Measurements from ENCODE around the gene STEAP3.
A peak's percentile ranks its signal among the peaks of the same experiment; 100 is the strongest.

STEAP3 gene

GRCh38 chr2:119223521-119224390 is at the start of gene STEAP3:
Gene STEAP3, plus strand, starts transcription at chr2:119223834. Its CDS starts 7,179 bp downstream, at chr2:119231013.
- no peak for DNase-seq

DNA sequence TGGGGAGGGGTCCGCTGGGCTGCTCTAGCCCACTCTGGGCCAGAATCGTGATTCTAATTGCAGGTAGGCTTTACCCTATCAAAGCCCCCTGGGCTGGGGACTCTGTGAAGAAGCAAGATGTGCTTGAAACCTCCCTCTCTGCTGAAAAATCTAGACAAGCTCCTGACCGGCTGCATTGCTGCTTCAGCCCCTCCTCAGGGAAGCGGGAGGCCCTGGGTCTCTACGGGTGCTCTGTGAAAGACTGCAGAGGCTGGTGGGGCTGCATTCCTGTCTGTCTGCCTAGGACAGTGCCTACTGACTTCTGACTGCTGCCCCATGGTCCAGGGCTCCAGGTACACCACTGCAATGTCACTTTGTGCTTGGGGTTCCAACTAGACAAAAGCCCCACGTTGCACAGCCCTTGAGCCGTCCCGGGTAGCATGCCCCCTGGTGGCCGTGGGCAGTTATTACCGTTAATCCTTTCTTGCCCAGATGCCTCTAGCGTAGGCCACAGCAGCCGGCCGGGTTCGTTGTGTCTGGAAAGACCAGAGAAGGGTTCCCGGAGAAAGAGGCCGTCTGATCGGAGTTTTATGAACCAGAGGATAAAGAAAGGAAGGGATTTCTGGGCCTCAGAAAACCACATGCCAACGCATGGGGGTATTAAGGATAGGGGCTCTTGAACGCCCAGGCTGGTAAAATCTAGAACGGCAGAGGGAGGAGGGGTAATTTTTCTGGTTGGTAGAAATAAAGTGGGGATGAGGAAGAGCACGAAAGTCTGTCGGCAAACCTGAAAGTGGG is 49.2 kb upstream of the STEAP3 start:
- DNase-seq = no peak

GRCh38 chr2:119174993-119175347 is 48.7 kb upstream of the STEAP3 start:
- DNase-seq = no peak

GRCh38 chr2:119175517-119175916 is 48.1 kb upstream of the STEAP3 start:
- DNase-seq = no peak

DNA sequence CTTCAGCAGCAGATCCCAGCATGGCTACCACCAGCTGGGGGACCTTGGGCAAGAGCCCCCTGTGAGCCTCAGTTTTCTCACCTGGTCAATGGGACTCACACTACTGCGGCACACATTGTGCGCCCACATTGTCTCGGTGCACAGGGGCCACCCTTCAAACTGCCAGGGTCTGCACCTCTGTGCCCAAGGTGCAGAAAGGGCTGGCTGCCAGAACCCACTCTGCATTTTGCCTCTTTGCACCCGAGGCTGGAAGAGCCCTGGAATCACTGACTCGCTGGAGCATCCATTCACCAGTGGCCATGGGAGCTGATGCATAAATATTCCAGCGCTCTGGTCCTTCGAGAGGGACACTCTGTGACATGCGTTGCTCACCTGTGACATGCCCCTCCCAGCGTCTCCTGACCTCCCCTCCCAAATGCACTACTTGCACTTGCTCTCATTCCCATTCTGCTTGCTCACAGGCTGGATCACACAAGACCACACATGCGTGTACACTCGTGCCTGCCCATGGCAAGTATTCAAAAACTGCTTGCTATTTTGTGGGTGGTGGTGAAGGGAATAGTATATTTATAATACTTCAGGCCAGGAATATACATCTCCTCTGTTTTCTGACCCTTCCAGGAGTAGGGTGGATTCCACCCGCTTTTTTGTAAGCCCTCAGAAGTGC is 46.3 kb upstream of the STEAP3 start:
- DNase-seq = no peak

GRCh38 chr2:119177838-119178190 is 45.8 kb upstream of the STEAP3 start:
- no peak for DNase-seq

DNA sequence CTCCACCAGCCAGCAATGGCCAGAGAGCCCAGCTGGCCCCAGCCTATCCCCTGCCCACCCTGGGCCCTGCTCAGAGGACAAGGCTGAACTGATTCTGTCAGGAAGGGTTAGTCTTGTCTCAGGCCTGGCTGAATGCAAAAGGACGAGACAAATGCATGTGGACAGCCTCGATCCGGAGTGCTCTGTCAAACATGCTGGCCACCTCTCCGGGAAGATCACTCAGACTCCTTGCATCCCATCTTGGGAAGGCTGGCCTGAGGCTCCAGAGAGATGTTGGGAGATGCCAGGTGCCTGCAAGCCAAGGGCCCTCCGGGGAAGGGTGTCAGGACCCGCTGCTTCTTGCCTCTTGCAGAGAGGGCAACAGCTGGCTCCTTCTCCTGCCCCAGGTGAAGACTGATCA is 44.9 kb upstream of the STEAP3 start:
- DNase-seq = no peak

DNA sequence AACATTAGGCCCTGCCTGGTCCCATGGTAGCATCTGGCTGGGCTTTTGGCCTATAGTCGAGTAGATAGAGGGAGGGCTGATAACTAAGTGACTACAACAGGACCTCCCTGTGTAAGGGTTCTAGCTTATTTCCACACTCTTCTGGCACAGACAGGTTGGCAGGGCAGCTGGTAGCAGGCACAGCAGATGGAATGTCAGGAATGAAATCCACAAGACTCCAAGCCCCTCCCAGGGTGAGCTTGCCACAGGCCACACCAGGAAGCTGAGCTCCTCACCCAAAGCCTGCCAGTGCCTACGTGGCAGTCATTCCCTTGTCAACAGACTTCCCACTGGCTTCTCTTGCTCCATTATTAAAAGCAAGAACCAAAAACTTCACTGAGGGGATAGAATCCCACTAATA is 44.4 kb upstream of the STEAP3 start:
- DNase-seq = no peak

DNA sequence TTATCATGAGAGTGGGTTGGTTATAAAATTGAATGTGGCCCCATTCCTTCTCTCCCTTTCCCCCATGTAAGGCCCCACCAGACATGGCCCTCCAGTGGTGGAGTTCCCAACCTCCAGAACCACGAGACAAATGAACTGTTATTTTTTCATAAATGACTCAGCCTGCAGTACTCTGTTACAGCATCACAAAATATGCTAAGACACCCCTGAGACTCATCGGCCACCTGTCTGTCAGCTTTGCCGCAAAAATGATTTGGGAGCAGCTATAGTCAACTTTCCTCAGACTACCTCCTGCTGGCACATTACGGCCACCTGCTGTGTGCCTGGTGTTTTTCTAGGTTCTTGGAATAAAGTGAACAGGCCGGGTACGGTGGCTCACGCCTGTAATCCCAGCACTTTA is 43.6 kb upstream of the STEAP3 start:
- DNase-seq = no peak

DNA sequence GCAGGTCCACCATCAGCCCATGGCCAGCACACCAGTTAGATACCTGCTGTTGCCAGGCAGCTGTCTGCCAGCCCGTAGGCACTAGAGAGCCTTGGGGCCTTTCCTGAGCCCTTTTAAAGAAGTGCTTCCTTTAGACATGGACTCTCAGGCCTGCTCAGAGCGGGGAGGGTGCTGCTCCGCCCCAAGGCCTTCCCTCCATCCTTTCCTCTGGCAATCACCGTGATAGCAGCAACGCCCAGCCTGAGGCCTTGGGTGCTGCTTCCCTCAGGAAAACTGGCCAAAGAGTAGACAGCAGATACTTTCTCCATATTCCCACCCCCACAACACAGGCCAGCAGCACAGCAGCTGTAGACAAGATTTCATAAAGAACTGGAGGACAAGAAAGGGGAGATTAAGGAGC is 42.7 kb upstream of the STEAP3 start:
- DNase-seq = no peak

- DNase-seq = no peak
Measured at GRCh38 chr2:119181391-119181790, 42.2 kb upstream of the STEAP3 start.

DNA sequence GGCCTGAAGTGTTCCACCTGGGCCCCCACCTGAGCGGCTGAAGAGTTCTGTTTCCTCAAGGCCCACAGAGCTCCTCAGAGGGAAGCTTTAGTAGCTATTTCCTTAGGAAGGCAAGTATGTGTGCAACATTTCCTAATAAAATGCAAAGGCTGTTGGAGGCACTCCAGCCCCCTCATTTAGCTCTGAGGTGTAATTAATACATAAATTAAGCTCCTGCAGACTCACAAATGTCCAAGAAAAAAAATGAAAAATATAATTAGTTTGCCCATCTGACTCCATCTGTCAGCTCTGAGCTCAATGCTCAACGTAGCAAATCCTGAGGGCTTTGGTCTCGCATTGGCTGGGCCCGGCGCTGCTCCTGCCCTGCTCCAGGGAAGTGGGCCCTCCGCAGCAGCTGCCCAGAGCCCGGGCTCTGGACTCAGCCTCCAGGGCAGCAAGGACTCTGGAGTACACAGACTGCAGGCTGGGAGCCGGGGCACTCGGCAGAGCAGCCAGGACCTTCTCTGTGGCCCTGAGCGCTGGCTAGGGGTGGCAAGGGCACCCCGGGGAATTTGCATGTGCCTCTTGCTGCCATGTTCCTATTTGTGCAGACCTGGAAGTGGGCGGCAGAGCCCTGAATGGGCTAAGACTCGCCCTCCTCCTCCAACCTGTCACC is 41.7 kb upstream of the STEAP3 start:
- peak; percentile 59 for DNase-seq

- no peak for DNase-seq
Measured at GRCh38 chr2:119184512-119184911, 39.1 kb upstream of the STEAP3 start.

- DNase-seq = no peak
Measured at GRCh38 chr2:119190321-119191111, 33.1 kb upstream of the STEAP3 start.

DNA sequence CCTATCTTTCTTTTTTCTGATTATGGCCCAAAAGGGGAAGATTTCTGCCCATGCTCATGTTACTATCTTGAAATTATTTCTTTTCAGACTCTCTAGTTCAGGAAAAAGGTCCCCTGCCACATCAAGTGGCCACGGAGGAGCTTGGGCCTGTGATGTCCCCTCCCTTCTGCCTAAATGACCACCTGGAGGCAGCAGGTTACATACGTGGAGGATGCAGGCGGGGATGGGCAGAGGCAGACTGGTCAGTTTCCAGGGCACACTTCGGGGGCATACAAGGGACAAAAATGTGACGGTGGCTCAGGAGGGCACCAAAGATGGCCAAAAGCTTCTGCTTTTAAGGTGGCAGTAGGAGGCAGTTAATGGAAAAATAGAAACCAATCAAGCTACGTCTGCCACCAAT is 30.7 kb upstream of the STEAP3 start:
- DNase-seq = no peak

DNA sequence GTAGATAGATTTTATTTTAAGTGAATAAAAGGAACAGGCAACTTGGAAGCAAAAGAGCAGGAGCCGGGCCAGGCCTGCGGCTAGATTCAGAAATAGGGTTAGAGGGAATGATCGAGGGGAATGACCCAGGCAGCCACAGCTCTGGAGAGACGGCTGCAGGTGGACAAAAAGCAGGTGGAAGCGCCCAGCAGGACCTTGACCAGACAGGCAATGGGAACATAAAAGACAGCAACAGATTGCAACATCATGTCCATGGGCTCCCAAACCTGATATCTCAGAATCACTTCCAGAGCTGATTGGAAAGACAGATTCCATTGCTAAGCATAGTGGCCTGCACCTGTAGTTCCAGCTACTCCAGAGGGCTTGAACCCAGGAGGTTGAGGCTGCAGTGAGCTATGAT is 28.6 kb upstream of the STEAP3 start:
- no peak for DNase-seq

- DNase-seq = no peak
Measured at GRCh38 chr2:119195887-119196286, 27.7 kb upstream of the STEAP3 start.

DNA sequence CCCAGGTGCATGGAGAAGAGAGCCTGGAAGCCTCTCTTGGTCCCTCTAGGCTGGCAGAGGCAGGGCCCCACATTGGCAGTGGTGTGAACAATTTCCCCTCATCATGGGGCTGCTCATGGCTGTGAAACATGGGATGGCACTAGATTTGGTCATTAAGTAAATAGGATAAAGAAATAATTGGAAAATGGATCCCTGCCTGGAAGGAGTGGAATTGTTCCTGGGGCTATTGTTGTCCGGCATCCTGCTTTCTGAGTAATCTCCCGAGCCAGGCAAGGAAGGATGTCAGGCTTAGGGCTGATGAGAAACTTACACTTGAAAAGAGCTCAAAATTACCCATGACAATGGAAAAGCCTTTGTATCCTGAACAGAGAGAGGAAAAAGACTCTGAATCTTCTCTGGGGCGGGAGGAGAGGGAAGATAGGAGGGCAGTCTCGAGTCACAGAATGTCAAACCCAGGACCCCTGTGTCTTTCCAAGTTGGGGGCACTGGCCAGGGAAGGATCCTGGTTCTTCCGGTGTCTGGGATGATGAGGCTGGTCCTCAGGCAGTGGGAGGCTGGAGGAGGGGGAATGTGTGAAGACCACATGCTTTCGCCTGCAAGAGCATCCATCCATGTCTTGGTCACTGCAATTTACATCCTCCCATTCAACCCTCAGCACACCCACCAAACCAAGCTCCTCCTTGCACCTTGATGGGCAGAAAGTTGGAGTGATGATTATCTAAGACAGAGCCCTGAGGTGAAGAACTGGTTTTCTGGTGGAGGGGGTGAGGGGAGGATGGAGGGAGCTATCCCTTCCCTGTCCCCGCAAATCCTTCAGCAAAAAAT is 27.1 kb upstream of the STEAP3 start:
- no peak for DNase-seq

GRCh38 chr2:119197126-119197405 is 26.6 kb upstream of the STEAP3 start:
- DNase-seq = no peak

GRCh38 chr2:119197529-119198239 is 25.9 kb upstream of the STEAP3 start:
- DNase-seq = no peak

DNA sequence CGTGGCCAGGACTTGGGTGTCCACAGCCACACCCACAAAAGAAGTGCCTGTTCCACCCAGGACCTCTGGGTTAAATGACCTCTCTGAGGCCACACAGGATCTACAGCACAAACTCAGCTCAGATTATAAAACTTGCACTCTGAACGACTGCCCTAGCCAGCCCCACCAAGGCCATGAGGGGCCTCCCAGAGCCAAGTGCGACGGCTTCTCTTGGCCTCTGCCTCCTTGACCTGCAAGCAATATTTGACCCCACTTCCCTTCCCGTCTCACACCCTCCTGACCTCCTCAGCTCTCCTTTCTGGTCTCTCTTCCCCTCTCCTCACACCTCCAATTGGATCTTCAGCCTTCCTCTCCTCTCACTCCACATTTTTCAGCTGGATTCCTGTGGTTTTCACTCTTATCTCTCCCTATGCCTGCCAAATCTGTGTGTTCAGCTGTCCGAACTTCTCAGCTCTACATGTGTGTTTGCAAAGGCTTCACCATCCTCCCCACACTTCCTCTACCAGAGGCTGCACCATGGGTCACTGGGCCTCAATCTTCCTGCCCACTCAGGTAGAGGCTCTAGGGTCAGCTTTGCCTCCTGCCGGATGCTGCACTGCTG is 25.3 kb upstream of the STEAP3 start:
- no peak for DNase-seq

Data from NCI-H446 treated with DMSO at 0.1 percent for 48 hours (cell line).